ENCODE data around the gene LIMD2. TPM values are rescaled to one million over a fixed set of nuclear protein-coding genes. Genes with fewer than 3 reads are reported as not detected.

Gene LIMD2
- total RNA-seq, 4 donors from 2014 or later, result 3.9 to 10.7 (median 7.2) TPM

GRCh38 chr17:63714550-63715277 lies 14.8 kb upstream of the LIMD2 start:
- Histone ChIP-seq H3K9me3 (no peaks in the 10 kb centered on the region), H3K4me1 (no peaks in the 10 kb centered on the region), H3K4me3 (replicated peaks in 1 of 3) (no peak overlapping the region), H3K36me3 (peaks cover 13 to 17% of the 10 kb centered on the region in 2 donors), H3K27me3 (no peaks in the 10 kb centered on the region), H3K27ac (no peak overlapping the region)
- TF ChIP-seq POLR2A (IDR thresholded peaks at IDR 0.05) (no peak), CTCF (IDR thresholded peaks at IDR 0.05) (no peak)
- 69 to 78% methylated on average over 7 to 10 of the region's 10 CpGs for WGBS, 2 donors
- intact Hi-C loops (cut with DNase I), result no loop called here
- no peak for DNase-seq

- no peak for TF ChIP-seq POLR2A (IDR thresholded peaks at IDR 0.05)
- TF ChIP-seq CTCF (IDR thresholded peaks at IDR 0.05), result no peak
- Histone ChIP-seq H3K27me3 (no peaks in the 10 kb centered on the region), H3K4me1 (no peaks in the 10 kb centered on the region), H3K9me3 (no peaks in the 10 kb centered on the region), H3K27ac (no peak overlapping the region), H3K4me3 (replicated peaks in 1 of 3) (no peak overlapping the region), H3K36me3 (peaks cover 25 to 42% of the 10 kb centered on the region in 2 donors)
- WGBS, 2 donors, result 94 to 96% methylated on average over 6 of the region's 6 CpGs
- intact Hi-C loops (cut with DNase I), result no loop called here
- no peak for DNase-seq
These were observed 9.2 kb upstream of the LIMD2 start for GRCh38 chr17:63709110-63709509.

DNA sequence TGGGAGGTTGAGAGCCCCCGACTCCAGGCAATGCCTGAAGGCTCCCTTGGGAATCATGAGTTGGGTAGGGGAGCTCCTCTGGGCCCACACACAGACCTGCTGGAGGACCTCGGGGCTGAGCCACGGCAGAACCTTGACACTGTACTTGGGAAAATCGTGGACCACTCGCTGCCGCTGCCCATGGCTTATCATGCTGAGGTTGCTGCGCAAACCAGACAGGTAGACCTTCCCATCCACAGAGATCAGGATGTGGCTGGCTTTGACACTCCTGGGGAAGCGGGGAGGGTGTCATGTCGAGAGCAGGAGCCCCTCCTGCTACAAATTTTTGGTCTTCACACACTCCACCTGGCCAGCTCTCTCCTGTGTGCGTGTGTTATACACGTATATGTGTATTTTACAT lies 7.2 kb upstream of the LIMD2 start:
- TF ChIP-seq CTCF (IDR thresholded peaks at IDR 0.05), result no peak
- Histone ChIP-seq H3K27me3 (no peaks in the 10 kb centered on the region), H3K9me3 (no peaks in the 10 kb centered on the region), H3K27ac (no peak overlapping the region), H3K4me1 (no peaks in the 10 kb centered on the region), H3K4me3 (replicated peaks in 1 of 3) (no peak overlapping the region), H3K36me3 (peaks cover 12 to 40% of the 10 kb centered on the region in 2 donors)
- WGBS, 2 donors, result 93 to 98% methylated on average over 4 to 10 of the region's 11 CpGs
- no peak for DNase-seq
- intact Hi-C loops (cut with DNase I), result no loop called here

GRCh38 chr17:63706336-63707082 lies 6.6 kb upstream of the LIMD2 start:
- Histone ChIP-seq H3K4me3 (replicated peaks in 1 of 3) (no peak overlapping the region), H3K36me3 (peaks cover 12 to 38% of the 10 kb centered on the region in 2 donors), H3K4me1 (no peaks in the 10 kb centered on the region), H3K27ac (no peak overlapping the region), H3K9me3 (no peaks in the 10 kb centered on the region), H3K27me3 (no peaks in the 10 kb centered on the region)
- DNase-seq, result no peak
- no peak for TF ChIP-seq CTCF (IDR thresholded peaks at IDR 0.05)
- TF ChIP-seq POLR2A (IDR thresholded peaks at IDR 0.05), result no peak
- intact Hi-C loops (cut with DNase I), result no loop called here
- 87 to 89% methylated on average over 7 of the region's 7 CpGs for WGBS, 2 donors

DNA sequence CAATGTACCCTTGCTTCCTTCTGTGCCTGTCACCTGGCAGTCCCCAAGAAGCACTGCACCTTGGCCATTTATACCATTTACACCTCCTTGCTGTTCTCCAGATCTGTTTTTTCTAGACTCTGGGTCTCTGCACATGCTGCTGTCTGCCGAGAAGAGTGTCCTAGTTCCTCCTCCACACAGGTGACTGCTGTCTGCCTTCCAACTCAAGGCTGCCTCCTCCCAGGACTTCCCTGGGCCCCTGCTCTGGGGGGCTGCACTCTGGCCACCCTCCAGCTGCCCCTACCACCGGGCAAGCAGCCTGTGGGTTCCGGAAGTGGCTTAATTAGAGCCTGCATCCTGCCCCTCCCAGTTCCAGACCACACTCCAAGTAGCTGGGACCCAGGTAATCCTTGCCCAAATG lies 5.7 kb upstream of the LIMD2 start:
- Histone ChIP-seq H3K4me1 (peaks cover 0 to 5% of the 10 kb centered on the region in 2 donors), H3K4me3 (replicated peaks in 1 of 3) (no peak overlapping the region), H3K27ac (no peak overlapping the region), H3K9me3 (no peaks in the 10 kb centered on the region), H3K27me3 (no peaks in the 10 kb centered on the region), H3K36me3 (peaks cover 12 to 35% of the 10 kb centered on the region in 2 donors)
- no peak for DNase-seq
- intact Hi-C loops (cut with DNase I), result no loop called here
- TF ChIP-seq POLR2A (IDR thresholded peaks at IDR 0.05) (no peak), CTCF (IDR thresholded peaks at IDR 0.05) (no peak)
- WGBS, 2 donors, result 61 to 86% methylated on average over 3 of the region's 3 CpGs

All from thyroid gland (tissue), 4 donors.